ENCODE results near the gene LRP2BP.

- no peak for TF ChIP-seq CTCF (IDR thresholded peaks at IDR 0.05; ENCODE audit: low read length)
- no peak for TF ChIP-seq EZH2 (optimal IDR thresholded peaks at IDR 0.05; ENCODE audit: low read depth, low read length)
- no peak for TF ChIP-seq EZH2phosphoT487 (IDR thresholded peaks at IDR 0.05; ENCODE audit: low read length)
These were observed 29.4 kb upstream of the LRP2BP start for GRCh38 chr4:185424905-185425646.

Measured in MM.1S (cell line).